SK-N-SH (cell line): ENCODE measurements around the gene EIF1AD.

Source experiments
- EP300 ChIP-seq, 2 experiments: IDR thresholded peaks; 2 replicates each; pipeline versions ENCODE4 v1.4.0 to v1.6.1; 2012; ENCODE audit warnings: borderline replicate concordance in 1 of 2, low read depth in 1 of 2, low read length in 1 of 2
- IRF3 ChIP-seq: fragments of 150-350 bp; IDR thresholded peaks from 2 replicates; pipeline ENCODE4 v1.6.1; 2016; ENCODE audit warnings: mild to moderate bottlenecking, low read depth, low read length
- MAX ChIP-seq: IDR thresholded peaks from 2 replicates; pipeline ENCODE4 v1.4.0; 2012; ENCODE audit warnings: low read depth
- MXI1 ChIP-seq: IDR thresholded peaks from 2 replicates; pipeline ENCODE4 v1.6.1; 2012; ENCODE audit warnings: mild to moderate bottlenecking, low read depth, low read length, improper control_type of control experiment
- RAD21 ChIP-seq: IDR thresholded peaks from 2 replicates; pipeline ENCODE4 v1.6.1; 2012; ENCODE audit warnings: mild to moderate bottlenecking, low read length
- TAF1 ChIP-seq: IDR thresholded peaks from 2 replicates; pipeline ENCODE4 v1.6.1; 2012; ENCODE audit warnings: low read depth, mild to moderate bottlenecking, low read length, moderate library complexity, borderline replicate concordance
- TCF12 ChIP-seq: IDR thresholded peaks from 2 replicates; pipeline ENCODE4 v1.4.0; 2012
- TEAD4 ChIP-seq: IDR thresholded peaks from 2 replicates; pipeline ENCODE4 v1.4.0; 2012; ENCODE audit warnings: mild to moderate bottlenecking, borderline replicate concordance; ENCODE audit not compliant: insufficient read depth
- ZBTB33 ChIP-seq: IDR thresholded peaks from 2 replicates; pipeline ENCODE4 v1.4.0; 2012; ENCODE audit warnings: low read depth, borderline replicate concordance
- TF ChIP-seq, protein P1 (sequence below): fragments of 200-600 bp; sonication (generic); IDR thresholded peaks from 2 replicates; pipeline ENCODE4 v1.6.1; 2017; ENCODE audit warnings: antibody characterized with exemption, mild to moderate bottlenecking, moderate library complexity

GRCh38 chr11:66042996-66043906, 41.3 kb upstream of the EIF1AD start:
- TF ChIP-seq TEAD4, result no peak
- no peak for TF ChIP-seq EP300 (IDR thresholded peaks at IDR 0.05; ENCODE audit: borderline replicate concordance in 1 of 2, low read depth in 1 of 2, low read length in 1 of 2)
- TF ChIP-seq, protein P1, sequence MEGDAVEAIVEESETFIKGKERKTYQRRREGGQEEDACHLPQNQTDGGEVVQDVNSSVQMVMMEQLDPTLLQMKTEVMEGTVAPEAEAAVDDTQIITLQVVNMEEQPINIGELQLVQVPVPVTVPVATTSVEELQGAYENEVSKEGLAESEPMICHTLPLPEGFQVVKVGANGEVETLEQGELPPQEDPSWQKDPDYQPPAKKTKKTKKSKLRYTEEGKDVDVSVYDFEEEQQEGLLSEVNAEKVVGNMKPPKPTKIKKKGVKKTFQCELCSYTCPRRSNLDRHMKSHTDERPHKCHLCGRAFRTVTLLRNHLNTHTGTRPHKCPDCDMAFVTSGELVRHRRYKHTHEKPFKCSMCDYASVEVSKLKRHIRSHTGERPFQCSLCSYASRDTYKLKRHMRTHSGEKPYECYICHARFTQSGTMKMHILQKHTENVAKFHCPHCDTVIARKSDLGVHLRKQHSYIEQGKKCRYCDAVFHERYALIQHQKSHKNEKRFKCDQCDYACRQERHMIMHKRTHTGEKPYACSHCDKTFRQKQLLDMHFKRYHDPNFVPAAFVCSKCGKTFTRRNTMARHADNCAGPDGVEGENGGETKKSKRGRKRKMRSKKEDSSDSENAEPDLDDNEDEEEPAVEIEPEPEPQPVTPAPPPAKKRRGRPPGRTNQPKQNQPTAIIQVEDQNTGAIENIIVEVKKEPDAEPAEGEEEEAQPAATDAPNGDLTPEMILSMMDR, result no peak
- TF ChIP-seq MXI1, result no peak
- no peak for TF ChIP-seq TAF1
- no peak for TF ChIP-seq TCF12
- TF ChIP-seq ZBTB33, result no peak
- no peak for TF ChIP-seq MAX
- no peak for TF ChIP-seq RAD21
- no peak for TF ChIP-seq IRF3
